Right lobe of liver (tissue), 6 donors: Measurements from ENCODE around the gene NEDD4L. TPM values are rescaled to one million over a fixed set of nuclear protein-coding genes. Genes with fewer than 3 reads are reported as not detected.

ENCODE experiments used
- ATAC-seq, 4 donors: fragments of 200-7000 bp; cut with Tn5 transposase; one replicate each; pipeline ENCODE4 v1.9.1; 2020; ENCODE audit warnings: mild to moderate bottlenecking in 4 of 4, moderate library complexity in 4 of 4
- DNase-seq, 3 donors: peaks; one replicate each; pipeline ENCODE4 v3.0.0-alpha.2; 2020
- H3K27ac ChIP-seq, 3 donors: fragments of 200-600 bp; one replicate each; pipeline ENCODE4 v1.8.0; 2022
- H3K27me3 ChIP-seq, 2 donors: fragments of 200-600 bp; one replicate each; pipeline ENCODE4 v1.8.0; 2022
- H3K36me3 ChIP-seq, 4 donors: fragments of 200-600 bp; sonication (generic) in 1 of 4; one replicate each; pipeline versions ENCODE4 v1.5.1 to v1.8.0; 2017 to 2022; ENCODE audit warnings: control low read depth in 1 of 4
- H3K4me1 ChIP-seq, 4 donors: fragments of 200-600 bp; sonication (generic) in 1 of 4; one replicate each; pipeline versions ENCODE4 v1.5.1 to v1.8.0; 2017 to 2022; ENCODE audit warnings: control low read depth in 1 of 4
- H3K4me3 ChIP-seq, 3 donors: fragments of 200-600 bp; one replicate each; pipeline ENCODE4 v1.8.0; 2022
- H3K9me3 ChIP-seq, 4 donors: fragments of 200-600 bp; sonication (generic) in 1 of 4; one replicate each; pipeline versions ENCODE4 v1.5.1 to v1.8.0; 2017 to 2022; ENCODE audit warnings: control low read depth in 1 of 4
- POLR2A ChIP-seq: fragments of 450-650 bp; IDR thresholded peaks from one replicate; pipeline ENCODE4 v1.6.1; 2017; ENCODE audit warnings: antibody characterized with exemption, mild to moderate bottlenecking
- WGBS: methylation state at CpG from one replicate; pipeline ENCODE4 v1.1.6; 2018; ENCODE audit warnings: low coverage, low lambda C conversion rate; ENCODE audit not compliant: insufficient coverage; ENCODE audit errors: missing lambda C conversion rate; 5-methylcytosine and 5-hydroxymethylcytosine counted together
- intact Hi-C, 2 donors: fragments of 100-400 bp; cut with DNase I; formaldehyde crosslinking; loops; one replicate each; pipeline versions ENCODE4 v1.11.2 to v1.14.1; 2022
- total RNA-seq, 6 experiments: library from RNA; depleted of rRNA in 2 of 6; stranded (reverse); fragments of >200 nt in 2 of 6; fragmentation: NEBNext Ultra II Directional in 3 of 6; extraction: Animal tissue kit (Norgen Biotek cat#: 25700) in 3 of 6; gene quantifications; one replicate each; pipeline versions ENCODE4 v1.1.0 to v1.2.4, GENCODE V29; 2016 to 2023
- TF ChIP-seq, protein P1 (sequence below), 4 donors: fragments of 200-600 bp in 3 of 4; fragments of 450-650 bp in 1 of 4; IDR thresholded peaks; one replicate each; pipeline versions ENCODE4 v1.5.1 to v1.8.0; 2016 to 2022; ENCODE audit warnings: antibody characterized with exemption in 4 of 4, mild to moderate bottlenecking in 2 of 4
- donor health status: DM: no; HTN: yes; CAD: no.
- donor health status: DM: no; HTN: no; CAD: no.
- donor health status: DM: no; HTN: no; CAD: no.
- donor health status: DM: no; HTN: yes; CAD: no.
- donor health status: DM: no; HTN: yes; CAD: no.

The NEDD4L gene
- total RNA-seq, 6 experiments from 2014 or later: 21.5 to 41.0 (median 33.2) TPM

DNA sequence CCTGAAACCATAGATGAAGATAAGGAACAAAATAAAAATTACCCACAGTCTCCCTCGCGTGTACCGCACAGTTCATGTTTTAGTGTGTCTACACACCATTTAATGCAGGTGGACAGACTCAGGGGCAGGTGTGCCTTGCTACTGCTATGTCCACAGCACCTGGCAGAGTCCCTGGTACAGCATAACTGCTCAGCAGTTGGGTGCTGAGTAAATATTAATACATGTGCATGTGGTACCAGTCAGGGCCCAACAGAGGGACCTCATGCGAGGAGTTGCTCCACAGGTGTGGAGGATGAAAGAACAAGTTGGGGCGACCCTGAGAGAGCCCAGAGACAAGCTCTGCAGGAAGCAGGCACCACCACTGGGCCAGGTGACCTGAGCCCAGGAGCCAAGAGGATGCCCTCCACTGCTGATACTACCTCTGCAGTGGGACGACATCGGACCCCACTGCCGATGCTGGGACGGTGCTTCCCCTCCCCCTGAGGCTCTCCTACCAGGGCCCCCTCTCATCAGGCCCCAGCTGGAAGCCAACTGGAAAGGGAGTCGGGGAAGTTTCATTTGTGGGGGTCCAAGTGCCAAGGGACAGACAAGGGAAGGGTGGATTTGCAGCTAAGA is 100.8 kb downstream of the NEDD4L start:
- H3K27me3 ChIP-seq: no peaks in the 10 kb centered on the region
- H3K36me3 ChIP-seq: no peaks in the 10 kb centered on the region
- no peak overlapping the region for H3K27ac ChIP-seq
- H3K4me3 ChIP-seq: no peak overlapping the region
- DNase-seq (no peak), ATAC-seq (peak in 1 of 4 donors; percentile 11)
- H3K4me1 ChIP-seq: peaks cover 0 to 8% (median 0%) of the 10 kb centered on the region in 4 donors
- intact Hi-C loops: no loop called here
- 93% methylated on average over 4 of the region's 10 CpGs for WGBS
- H3K9me3 ChIP-seq: no peaks in the 10 kb centered on the region
- TF ChIP-seq POLR2A: no peak
- TF ChIP-seq, protein P1, sequence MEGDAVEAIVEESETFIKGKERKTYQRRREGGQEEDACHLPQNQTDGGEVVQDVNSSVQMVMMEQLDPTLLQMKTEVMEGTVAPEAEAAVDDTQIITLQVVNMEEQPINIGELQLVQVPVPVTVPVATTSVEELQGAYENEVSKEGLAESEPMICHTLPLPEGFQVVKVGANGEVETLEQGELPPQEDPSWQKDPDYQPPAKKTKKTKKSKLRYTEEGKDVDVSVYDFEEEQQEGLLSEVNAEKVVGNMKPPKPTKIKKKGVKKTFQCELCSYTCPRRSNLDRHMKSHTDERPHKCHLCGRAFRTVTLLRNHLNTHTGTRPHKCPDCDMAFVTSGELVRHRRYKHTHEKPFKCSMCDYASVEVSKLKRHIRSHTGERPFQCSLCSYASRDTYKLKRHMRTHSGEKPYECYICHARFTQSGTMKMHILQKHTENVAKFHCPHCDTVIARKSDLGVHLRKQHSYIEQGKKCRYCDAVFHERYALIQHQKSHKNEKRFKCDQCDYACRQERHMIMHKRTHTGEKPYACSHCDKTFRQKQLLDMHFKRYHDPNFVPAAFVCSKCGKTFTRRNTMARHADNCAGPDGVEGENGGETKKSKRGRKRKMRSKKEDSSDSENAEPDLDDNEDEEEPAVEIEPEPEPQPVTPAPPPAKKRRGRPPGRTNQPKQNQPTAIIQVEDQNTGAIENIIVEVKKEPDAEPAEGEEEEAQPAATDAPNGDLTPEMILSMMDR (IDR thresholded peaks at IDR 0.05): no peak

DNA sequence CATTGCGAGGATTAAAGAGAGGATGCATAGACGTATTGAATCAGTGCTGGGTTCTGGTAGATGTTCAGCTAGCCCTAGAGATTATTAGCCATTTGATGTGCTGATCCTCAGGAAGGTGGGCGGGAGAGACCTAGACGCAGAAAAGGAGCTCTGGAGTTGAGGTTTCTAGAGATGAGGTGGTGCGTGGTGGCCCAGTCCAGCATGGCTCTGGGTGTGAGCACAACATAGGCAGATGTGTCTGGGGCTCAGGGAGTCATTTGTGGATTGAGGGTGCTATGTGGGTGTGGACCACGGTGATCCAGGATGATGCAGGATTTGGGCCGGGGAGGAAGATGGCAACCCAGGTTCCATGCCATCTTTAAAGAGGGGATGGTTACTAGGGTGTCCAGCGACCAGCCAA is 102.1 kb downstream of the NEDD4L start:
- Histone ChIP-seq H3K27me3 (no peaks in the 10 kb centered on the region), H3K36me3 (no peaks in the 10 kb centered on the region), H3K9me3 (no peaks in the 10 kb centered on the region), H3K27ac (no peak overlapping the region), H3K4me3 (no peak overlapping the region), H3K4me1 (peaks cover 0 to 10% (median 0%) of the 10 kb centered on the region in 4 donors)
- intact Hi-C loops: no loop called here
- WGBS: 83% methylated on average over 4 of the region's 8 CpGs
- TF ChIP-seq, protein P1 (IDR thresholded peaks at IDR 0.05): no peak
- no peak for TF ChIP-seq POLR2A
- ATAC-seq (no peak), DNase-seq (no peak)

DNA sequence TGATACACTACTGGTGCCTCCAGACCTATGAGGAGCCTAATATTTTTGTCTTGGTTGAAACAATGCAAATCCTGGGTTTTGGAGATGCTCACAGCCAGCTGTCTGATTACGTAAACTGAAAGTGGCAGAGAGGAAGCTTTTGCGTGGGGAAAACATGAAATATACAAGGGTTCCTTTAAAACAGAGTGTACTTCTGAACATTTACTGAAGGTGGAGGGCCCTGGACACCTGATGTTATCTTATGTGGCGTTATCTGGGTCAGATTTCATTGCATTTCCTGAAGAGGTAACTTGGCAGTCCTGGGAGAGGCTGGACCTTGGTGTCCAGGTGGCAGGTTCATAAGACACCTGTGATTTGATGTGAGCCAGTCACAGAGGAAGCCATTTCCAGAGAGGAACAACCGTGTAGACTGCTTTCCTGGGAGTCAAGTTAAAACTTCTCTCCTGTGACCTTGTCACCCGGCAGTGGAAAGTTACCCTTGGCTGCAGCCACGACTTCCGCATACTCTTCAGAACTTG is 105.0 kb downstream of the NEDD4L start:
- no peaks in the 10 kb centered on the region for H3K9me3 ChIP-seq
- intact Hi-C loops: no loop called here
- H3K27ac ChIP-seq: no peak overlapping the region
- no peak overlapping the region for H3K4me3 ChIP-seq
- TF ChIP-seq POLR2A: no peak
- TF ChIP-seq, protein P1 (IDR thresholded peaks at IDR 0.05): no peak
- peaks cover 0 to 11% (median 0%) of the 10 kb centered on the region in 4 donors for H3K4me1 ChIP-seq
- no peaks in the 10 kb centered on the region for H3K27me3 ChIP-seq
- 56% methylated on average over 6 of the region's 7 CpGs for WGBS
- H3K36me3 ChIP-seq: no peaks in the 10 kb centered on the region
- peak in 3 of 4 donors; percentile 12 to 30 (median 12) for ATAC-seq
- DNase-seq: no peak

DNA sequence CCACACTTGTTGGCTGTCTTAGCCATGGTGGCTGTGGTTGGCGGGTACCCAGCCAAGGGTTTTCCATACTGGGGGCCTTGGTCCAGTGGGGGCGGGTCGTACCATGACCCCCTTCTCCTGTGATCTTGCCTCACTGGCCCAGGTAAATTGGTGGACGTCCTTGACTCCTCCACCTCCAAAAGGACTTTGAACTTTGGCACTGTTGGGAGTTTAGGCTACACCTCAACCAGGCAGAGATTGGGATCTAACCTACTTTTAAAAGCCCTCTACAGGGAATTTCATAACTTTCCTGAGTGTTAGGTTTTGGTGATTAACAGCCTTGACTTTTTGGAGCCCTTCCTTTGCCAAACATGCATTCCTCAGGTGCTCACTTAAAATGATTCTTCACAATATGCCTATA is 106.7 kb downstream of the NEDD4L start:
- TF ChIP-seq, protein P1 (IDR thresholded peaks at IDR 0.05): no peak
- no peak for TF ChIP-seq POLR2A
- Histone ChIP-seq H3K36me3 (no peaks in the 10 kb centered on the region), H3K27me3 (no peaks in the 10 kb centered on the region), H3K27ac (no peak overlapping the region), H3K9me3 (no peaks in the 10 kb centered on the region), H3K4me1 (peaks cover 0 to 11% (median 0%) of the 10 kb centered on the region in 4 donors), H3K4me3 (no peak overlapping the region)
- ATAC-seq (peak; percentile 59 to 85 (median 64)), DNase-seq (no peak)
- intact Hi-C loops: loop anchor here in 1 of 2 donors (10.0 kb wide), 1 partner anchor 174 kb away; no protein-coding TSS in a partner anchor
- no CpG with 5 or more reads among the region's 4 CpGs for WGBS
